AG04449 (cell line): ENCODE results near the gene RPS2.
A peak's percentile ranks its signal among the peaks of the same experiment; 100 is the strongest.

Experiments
- CTCF ChIA-PET: fragments of 350-600 bp; formaldehyde crosslinking; extraction: SDS; loops from one replicate; lab custom pipeline; 2021; ENCODE audit warnings: antibody characterized with exemption; lab: Yijun Ruan, JAX
- POLR2A ChIA-PET: fragments of 400-600, 350-600 bp; formaldehyde crosslinking; extraction: SDS; loops from one replicate; lab custom pipeline; 2020; ENCODE audit warnings: antibody characterized with exemption, inconsistent platforms; lab: Yijun Ruan, JAX
- DNase-seq: peaks from one replicate; pipeline ENCODE4 v3.0.0-alpha.2; 2010; ENCODE audit warnings: low read depth, low spot score
- H3K4me3 ChIP-seq: 2 replicates; pipeline ENCODE4 v1.5.1; 2011; ENCODE audit warnings: low read depth, mild to moderate bottlenecking, control low read depth, low read length
- CTCF ChIP-seq: IDR thresholded peaks from one replicate; pipeline ENCODE4 v1.5.1; 2011; ENCODE audit warnings: mild to moderate bottlenecking, moderate library complexity, low read length, control low read depth, inconsistent platforms; ENCODE audit not compliant: insufficient read depth; ENCODE audit errors: missing control alignments

RPS2 gene

GRCh38 chr16:1997494-1998359 is 33.1 kb upstream of the RPS2 start:
- DNase-seq, result no peak
- ChIA-PET POLR2A (interaction anchor here (1.6 kb wide), 1 partner anchor 158 kb away, joined by 3 read pairs; the partner anchor contains the start of gene TRAF7), CTCF (interaction anchor here (1.1 to 4.6 kb wide), 3 partner anchors 10 to 143 kb away, joined by 3 to 19 read pairs (median 7); no protein-coding TSS in a partner anchor)
- no peak for TF ChIP-seq CTCF
- no peak overlapping the region for H3K4me3 ChIP-seq

GRCh38 chr16:1993731-1994131 is 29.1 kb upstream of the RPS2 start:
- POLR2A ChIA-PET, result interaction anchor here (0.7 to 1.0 kb wide), 2 partner anchors 8 to 29 kb away, joined by 3 to 5 read pairs; partner anchors contain the start of gene RPS2
- CTCF ChIA-PET, result interaction anchor here (0.9 to 16.4 kb wide), 7 partner anchors 9 to 147 kb away, joined by 3 to 163 read pairs (median 5); partner anchors contain the start of gene GFER
- no peak for DNase-seq
- TF ChIP-seq CTCF, result no peak
- no peak overlapping the region for H3K4me3 ChIP-seq

- no peak for DNase-seq
- CTCF ChIA-PET, result interaction anchor here (1.5 to 16.4 kb wide), 5 partner anchors 8 to 148 kb away, joined by 3 to 163 read pairs (median 6); partner anchors contain the start of gene GFER
- no peak for TF ChIP-seq CTCF
- POLR2A ChIA-PET, result no interaction called here
- H3K4me3 ChIP-seq, result peak overlapping the region; percentile 47
These were observed 28.2 kb upstream of the RPS2 start for GRCh38 chr16:1992704-1993317.

DNA sequence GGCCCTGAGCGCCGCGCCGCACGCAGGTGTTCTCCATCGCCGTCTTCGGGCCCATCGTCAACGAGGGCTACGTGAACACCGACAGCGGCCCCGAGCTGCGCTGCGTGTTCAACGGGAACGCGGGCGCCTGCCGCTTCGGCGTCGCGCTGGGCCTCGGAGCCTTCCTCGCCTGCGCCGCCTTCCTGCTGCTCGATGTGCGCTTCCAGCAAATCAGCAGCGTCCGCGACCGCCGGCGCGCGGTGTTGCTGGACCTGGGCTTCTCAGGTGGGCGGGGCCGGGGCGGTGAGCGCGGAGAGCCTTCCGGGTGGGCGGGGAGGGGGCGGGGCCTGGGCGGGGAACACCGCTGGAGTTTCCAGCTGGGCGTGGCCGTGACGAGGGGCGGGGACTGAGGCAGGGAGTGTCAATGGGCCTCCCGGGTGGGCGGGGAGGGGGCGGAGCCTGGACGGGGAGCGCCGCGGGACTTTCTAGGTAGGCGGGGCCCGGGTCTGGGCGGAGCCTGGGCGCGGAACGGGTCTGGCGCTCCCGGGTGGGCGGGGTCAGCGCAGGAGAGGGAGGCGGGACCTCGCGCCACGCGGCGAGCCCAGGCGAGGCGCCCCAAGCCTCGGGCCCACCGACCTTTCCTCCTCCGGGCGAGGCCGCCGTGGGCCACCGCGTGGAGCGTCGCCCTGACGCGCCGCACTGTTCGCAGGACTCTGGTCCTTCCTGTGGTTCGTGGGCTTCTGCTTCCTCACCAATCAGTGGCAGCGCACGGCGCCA is 27.5 kb upstream of the RPS2 start:
- DNase-seq, result no peak
- ChIA-PET CTCF (interaction anchor here (16.4 kb wide), 1 partner anchor 11 kb away, joined by 163 read pairs; no protein-coding TSS in a partner anchor), POLR2A (interaction anchor here (0.8 to 2.3 kb wide), 2 partner anchors 27 to 163 kb away, joined by 3 to 8 read pairs; partner anchors contain the start of genes RPS2 and TRAF7)
- TF ChIP-seq CTCF, result no peak
- H3K4me3 ChIP-seq, result peak overlapping the region; percentile 50

- POLR2A ChIA-PET, result interaction anchor here (0.8 to 2.3 kb wide), 2 partner anchors 27 to 164 kb away, joined by 3 to 8 read pairs; partner anchors contain the start of genes RPS2 and TRAF7
- CTCF ChIA-PET, result interaction anchor here (0.5 to 16.4 kb wide), 2 partner anchors 11 to 148 kb away, joined by 3 to 163 read pairs; no protein-coding TSS in a partner anchor
- no peak for TF ChIP-seq CTCF
- H3K4me3 ChIP-seq, result peak overlapping the region; percentile 50
- DNase-seq, result no peak
These were observed 26.9 kb upstream of the RPS2 start for GRCh38 chr16:1991588-1991947.
